Measurements from ENCODE around the gene POP5.

POP5 gene

GRCh38 chr12:120588948-120589930, 8.0 kb upstream of the POP5 start:
- Histone ChIP-seq H3K4me3 (ENCODE audit: low read depth, low read length) (no peak overlapping the region), H3K4me2 (ENCODE audit: low read length) (no peak overlapping the region), H2AFZ (no peak overlapping the region), H3K27ac (no peak overlapping the region), H3K27me3 (ENCODE audit: control insufficient read depth, insufficient read depth, low read length) (no peaks in the 10 kb centered on the region), H3K4me1 (no peaks in the 10 kb centered on the region), H3K36me3 (ENCODE audit: control insufficient read depth, insufficient read depth, low read length) (no peaks in the 10 kb centered on the region), H3K9me3 (ENCODE audit: control insufficient read depth, low read length) (no peaks in the 10 kb centered on the region), H3K79me2 (no peaks in the 10 kb centered on the region), H3K9ac (no peak overlapping the region)
- TF ChIP-seq CTCF (IDR thresholded peaks at IDR 0.05): no peak

- H3K79me2 ChIP-seq: no peaks in the 10 kb centered on the region
- H3K27me3 ChIP-seq (ENCODE audit: control insufficient read depth, insufficient read depth, low read length): no peaks in the 10 kb centered on the region
- H3K36me3 ChIP-seq (ENCODE audit: control insufficient read depth, insufficient read depth, low read length): no peaks in the 10 kb centered on the region
- H3K4me2 ChIP-seq (ENCODE audit: low read length): no peak overlapping the region
- no peak overlapping the region for H3K27ac ChIP-seq
- H2AFZ ChIP-seq: no peak overlapping the region
- H3K4me1 ChIP-seq: no peaks in the 10 kb centered on the region
- no peak overlapping the region for H3K9ac ChIP-seq
- no peak for TF ChIP-seq CTCF (IDR thresholded peaks at IDR 0.05)
- no peaks in the 10 kb centered on the region for H3K9me3 ChIP-seq (ENCODE audit: control insufficient read depth, low read length)
- H3K4me3 ChIP-seq (ENCODE audit: low read depth, low read length): no peak overlapping the region
Measured at GRCh38 chr12:120588371-120588770, 7.2 kb upstream of the POP5 start.

- H3K9ac ChIP-seq: no peak overlapping the region
- H3K36me3 ChIP-seq (ENCODE audit: control insufficient read depth, insufficient read depth, low read length): no peaks in the 10 kb centered on the region
- no peak overlapping the region for H3K27ac ChIP-seq
- H3K27me3 ChIP-seq (ENCODE audit: control insufficient read depth, insufficient read depth, low read length): no peaks in the 10 kb centered on the region
- TF ChIP-seq CTCF (IDR thresholded peaks at IDR 0.05): no peak
- no peaks in the 10 kb centered on the region for H3K79me2 ChIP-seq
- no peaks in the 10 kb centered on the region for H3K4me1 ChIP-seq
- H2AFZ ChIP-seq: no peak overlapping the region
- no peak overlapping the region for H3K4me2 ChIP-seq (ENCODE audit: low read length)
- H3K4me3 ChIP-seq (ENCODE audit: low read depth, low read length): no peak overlapping the region
- no peaks in the 10 kb centered on the region for H3K9me3 ChIP-seq (ENCODE audit: control insufficient read depth, low read length)
Measured at GRCh38 chr12:120586860-120587259, 5.7 kb upstream of the POP5 start.

GRCh38 chr12:120586206-120586605, 5.0 kb upstream of the POP5 start:
- no peaks in the 10 kb centered on the region for H3K36me3 ChIP-seq (ENCODE audit: control insufficient read depth, insufficient read depth, low read length)
- TF ChIP-seq CTCF (IDR thresholded peaks at IDR 0.05): no peak
- no peak overlapping the region for H3K27ac ChIP-seq
- H3K4me3 ChIP-seq (ENCODE audit: low read depth, low read length): no peak overlapping the region
- H3K4me2 ChIP-seq (ENCODE audit: low read length): no peak overlapping the region
- H2AFZ ChIP-seq: no peak overlapping the region
- H3K79me2 ChIP-seq: no peaks in the 10 kb centered on the region
- no peak overlapping the region for H3K9ac ChIP-seq
- H3K4me1 ChIP-seq: no peaks in the 10 kb centered on the region
- H3K27me3 ChIP-seq (ENCODE audit: control insufficient read depth, insufficient read depth, low read length): no peaks in the 10 kb centered on the region
- no peaks in the 10 kb centered on the region for H3K9me3 ChIP-seq (ENCODE audit: control insufficient read depth, low read length)
